Breast epithelium (tissue), 3 donors: ENCODE measurements around the gene FCF1.

ENCODE experiments used
- POLR2A ChIP-seq: fragments of 450-650 bp; IDR thresholded peaks from one replicate; pipeline ENCODE4 v1.6.1; 2016; ENCODE audit warnings: antibody characterized with exemption, mild to moderate bottlenecking, moderate library complexity
- POLR2AphosphoS5 ChIP-seq, 3 donors: sonication (generic); formaldehyde crosslinking; IDR thresholded peaks; one replicate each; pipeline ENCODE4 v1.6.1; 2017; ENCODE audit warnings: antibody characterized with exemption in 3 of 3
- TF ChIP-seq, protein P1 (sequence below), 3 donors: fragments of 450-650 bp; IDR thresholded peaks; one replicate each; pipeline ENCODE4 v1.5.1; 2016 to 2017; ENCODE audit warnings: antibody characterized with exemption in 3 of 3, mild to moderate bottlenecking in 3 of 3, moderate library complexity in 3 of 3

DNA sequence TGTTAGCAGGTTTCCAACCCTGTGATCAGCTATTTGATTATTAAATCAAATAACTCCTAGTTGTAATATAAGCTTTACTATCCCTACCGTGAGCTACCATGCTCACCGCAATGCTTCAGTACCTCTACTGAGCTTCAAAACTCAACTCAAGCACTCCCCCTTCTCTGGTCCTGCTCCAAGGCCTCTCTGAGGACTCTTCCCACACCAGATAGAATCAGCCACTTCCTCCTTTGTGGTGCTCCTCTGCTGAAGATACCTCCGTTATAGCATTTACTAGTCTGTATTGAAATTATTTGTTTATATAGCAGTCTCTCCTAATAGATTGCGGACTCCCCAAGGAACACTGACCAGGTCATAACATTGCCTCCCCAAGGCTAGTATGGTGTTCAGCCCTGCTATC, 17.5 kb upstream of the FCF1 start:
- TF ChIP-seq, protein P1, sequence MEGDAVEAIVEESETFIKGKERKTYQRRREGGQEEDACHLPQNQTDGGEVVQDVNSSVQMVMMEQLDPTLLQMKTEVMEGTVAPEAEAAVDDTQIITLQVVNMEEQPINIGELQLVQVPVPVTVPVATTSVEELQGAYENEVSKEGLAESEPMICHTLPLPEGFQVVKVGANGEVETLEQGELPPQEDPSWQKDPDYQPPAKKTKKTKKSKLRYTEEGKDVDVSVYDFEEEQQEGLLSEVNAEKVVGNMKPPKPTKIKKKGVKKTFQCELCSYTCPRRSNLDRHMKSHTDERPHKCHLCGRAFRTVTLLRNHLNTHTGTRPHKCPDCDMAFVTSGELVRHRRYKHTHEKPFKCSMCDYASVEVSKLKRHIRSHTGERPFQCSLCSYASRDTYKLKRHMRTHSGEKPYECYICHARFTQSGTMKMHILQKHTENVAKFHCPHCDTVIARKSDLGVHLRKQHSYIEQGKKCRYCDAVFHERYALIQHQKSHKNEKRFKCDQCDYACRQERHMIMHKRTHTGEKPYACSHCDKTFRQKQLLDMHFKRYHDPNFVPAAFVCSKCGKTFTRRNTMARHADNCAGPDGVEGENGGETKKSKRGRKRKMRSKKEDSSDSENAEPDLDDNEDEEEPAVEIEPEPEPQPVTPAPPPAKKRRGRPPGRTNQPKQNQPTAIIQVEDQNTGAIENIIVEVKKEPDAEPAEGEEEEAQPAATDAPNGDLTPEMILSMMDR (IDR thresholded peaks at IDR 0.05) = no peak
- TF ChIP-seq POLR2AphosphoS5 (IDR thresholded peaks at IDR 0.05) = no peak
- TF ChIP-seq POLR2A = no peak
